ENCODE data around the gene MAPK14. TPM values are rescaled to one million over a fixed set of nuclear protein-coding genes. Genes with fewer than 3 reads are reported as not detected.

The MAPK14 gene
- total and polyA plus RNA-seq, 2 donors from 2014 or later, result 19.9 to 56.6 TPM

DNA sequence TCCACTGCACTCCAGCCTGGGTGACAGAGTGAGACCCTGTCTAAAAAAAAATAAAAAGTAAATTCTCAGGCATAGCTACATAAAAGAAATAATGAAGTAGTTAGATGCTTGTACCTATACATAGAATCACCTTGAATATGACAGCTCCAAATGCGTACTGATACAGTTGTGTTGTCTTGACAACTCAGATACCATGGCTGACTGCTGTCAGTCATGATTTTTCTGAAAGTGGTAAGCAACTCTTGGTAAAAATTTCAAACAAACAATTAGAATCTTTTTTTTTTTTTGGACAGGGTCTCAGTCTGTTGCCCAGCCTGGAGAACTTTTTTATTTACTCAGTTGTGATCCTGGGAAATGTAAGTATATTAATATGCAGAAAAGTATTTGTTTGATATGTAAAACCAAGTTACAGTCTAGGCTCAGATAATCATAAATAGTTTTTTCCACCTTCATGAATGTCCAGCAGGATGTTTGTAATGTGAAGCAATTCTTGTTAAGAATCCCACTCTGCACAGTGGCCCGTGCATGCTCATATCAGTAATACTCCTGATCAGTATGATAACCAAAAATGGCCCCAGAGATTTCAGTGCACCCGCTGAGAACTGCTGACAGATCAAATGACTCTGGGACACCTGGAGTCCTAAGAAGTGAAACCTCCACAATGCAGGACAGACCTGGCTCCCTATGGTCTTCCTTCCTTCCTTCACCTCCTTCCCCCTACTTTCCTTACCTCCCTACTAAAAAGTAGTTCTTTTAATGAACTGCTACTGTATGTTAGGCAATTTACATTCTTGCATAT lies 88.7 kb downstream of the MAPK14 start:
- DNase-seq (no peak), FAIRE-seq (no peak)
- no peak overlapping the region for H3K4me3 ChIP-seq (ENCODE audit: low read length in 3 of 3)
- H3K9me3 ChIP-seq (ENCODE audit: control insufficient read depth in 2 of 3, insufficient read depth in 1 of 3, low read length in 3 of 3), result no peaks in the 10 kb centered on the region
- no peak overlapping the region for H3K9ac ChIP-seq (ENCODE audit: low read length in 3 of 3)
- H3K27me3 ChIP-seq (ENCODE audit: control insufficient read depth, insufficient read depth, low read length), result no peaks in the 10 kb centered on the region
- intact Hi-C loops (cut with DNase I), result no loop called here
- TF ChIP-seq, protein P1, sequence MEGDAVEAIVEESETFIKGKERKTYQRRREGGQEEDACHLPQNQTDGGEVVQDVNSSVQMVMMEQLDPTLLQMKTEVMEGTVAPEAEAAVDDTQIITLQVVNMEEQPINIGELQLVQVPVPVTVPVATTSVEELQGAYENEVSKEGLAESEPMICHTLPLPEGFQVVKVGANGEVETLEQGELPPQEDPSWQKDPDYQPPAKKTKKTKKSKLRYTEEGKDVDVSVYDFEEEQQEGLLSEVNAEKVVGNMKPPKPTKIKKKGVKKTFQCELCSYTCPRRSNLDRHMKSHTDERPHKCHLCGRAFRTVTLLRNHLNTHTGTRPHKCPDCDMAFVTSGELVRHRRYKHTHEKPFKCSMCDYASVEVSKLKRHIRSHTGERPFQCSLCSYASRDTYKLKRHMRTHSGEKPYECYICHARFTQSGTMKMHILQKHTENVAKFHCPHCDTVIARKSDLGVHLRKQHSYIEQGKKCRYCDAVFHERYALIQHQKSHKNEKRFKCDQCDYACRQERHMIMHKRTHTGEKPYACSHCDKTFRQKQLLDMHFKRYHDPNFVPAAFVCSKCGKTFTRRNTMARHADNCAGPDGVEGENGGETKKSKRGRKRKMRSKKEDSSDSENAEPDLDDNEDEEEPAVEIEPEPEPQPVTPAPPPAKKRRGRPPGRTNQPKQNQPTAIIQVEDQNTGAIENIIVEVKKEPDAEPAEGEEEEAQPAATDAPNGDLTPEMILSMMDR (IDR thresholded peaks at IDR 0.05; ENCODE audit: borderline replicate concordance, extremely low read depth, insufficient read depth), result no peak
- no peaks in the 10 kb centered on the region for H3K36me3 ChIP-seq (ENCODE audit: control insufficient read depth in 2 of 3, insufficient read depth in 3 of 3, low read length in 3 of 3)
- H3K27ac ChIP-seq (ENCODE audit: low read depth in 2 of 2, low read length in 2 of 2), result no peak overlapping the region
- H3K4me1 ChIP-seq (ENCODE audit: control insufficient read depth in 2 of 3, insufficient read depth in 2 of 3, low read depth in 1 of 3, low read length in 3 of 3), result peaks cover 0 to 3% (median 3%) of the 10 kb centered on the region in 3 donors

GRCh38 chr6:36116943-36117342 lies 89.3 kb downstream of the MAPK14 start:
- intact Hi-C loops (cut with DNase I), result no loop called here
- DNase-seq, result no peak
- FAIRE-seq, result no peak
- Histone ChIP-seq H3K27ac (ENCODE audit: low read depth in 2 of 2, low read length in 2 of 2) (no peak overlapping the region), H3K36me3 (ENCODE audit: control insufficient read depth in 2 of 3, insufficient read depth in 3 of 3, low read length in 3 of 3) (no peaks in the 10 kb centered on the region), H3K9ac (ENCODE audit: low read length in 3 of 3) (no peak overlapping the region), H3K4me3 (ENCODE audit: low read length in 3 of 3) (no peak overlapping the region), H3K4me1 (ENCODE audit: control insufficient read depth in 2 of 3, insufficient read depth in 2 of 3, low read depth in 1 of 3, low read length in 3 of 3) (peaks cover 0 to 4% (median 3%) of the 10 kb centered on the region in 3 donors), H3K9me3 (ENCODE audit: control insufficient read depth in 2 of 3, insufficient read depth in 1 of 3, low read length in 3 of 3) (no peaks in the 10 kb centered on the region), H3K27me3 (ENCODE audit: control insufficient read depth, insufficient read depth, low read length) (no peaks in the 10 kb centered on the region)
- TF ChIP-seq, protein P1 (IDR thresholded peaks at IDR 0.05; ENCODE audit: borderline replicate concordance, extremely low read depth, insufficient read depth), result no peak

DNA sequence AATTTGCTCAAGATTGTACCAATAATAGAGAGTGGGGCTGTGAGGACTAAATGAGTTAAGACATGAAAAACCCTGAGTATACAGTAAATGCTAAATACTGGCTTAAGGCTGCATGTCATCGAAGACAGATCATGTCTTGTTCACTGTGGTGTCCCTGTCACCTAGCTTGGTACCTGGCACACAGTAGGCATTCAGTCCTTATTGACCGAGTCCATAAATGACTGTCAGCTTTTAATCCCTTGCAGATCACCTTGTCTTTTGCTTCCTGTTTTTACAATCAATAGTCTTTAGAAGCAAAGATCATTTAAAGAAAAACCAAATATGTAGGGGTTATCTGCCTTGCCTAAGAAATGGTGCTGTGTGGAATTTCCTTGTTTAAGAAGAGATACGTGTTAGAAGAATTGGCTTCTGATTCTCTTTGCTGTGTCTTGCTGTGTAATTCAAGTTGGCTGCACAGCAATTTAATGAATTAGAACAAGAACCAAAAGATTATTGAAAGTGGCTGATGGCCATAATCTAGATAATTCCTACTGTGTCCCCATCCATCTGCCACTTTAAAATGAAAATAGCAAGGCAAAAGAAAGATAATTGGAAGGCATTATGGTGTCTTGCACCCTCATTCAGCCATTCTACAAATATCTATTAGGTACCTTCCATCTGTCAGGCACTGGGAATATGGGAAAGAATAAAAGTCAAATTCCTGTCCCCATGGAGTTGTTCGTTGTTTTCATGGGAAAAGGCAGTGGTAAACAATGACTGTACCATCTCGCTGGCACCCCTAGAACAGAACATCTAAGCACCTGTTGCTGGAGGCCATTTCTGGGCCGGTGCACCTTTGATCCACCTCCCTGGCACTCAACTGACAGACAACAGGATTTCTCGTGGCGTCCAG lies 90.3 kb downstream of the MAPK14 start:
- H3K9ac ChIP-seq (ENCODE audit: low read length in 3 of 3), result no peak overlapping the region
- intact Hi-C loops (cut with DNase I), result no loop called here
- FAIRE-seq (no peak), DNase-seq (no peak)
- H3K4me3 ChIP-seq (ENCODE audit: low read length in 3 of 3), result no peak overlapping the region
- H3K36me3 ChIP-seq (ENCODE audit: control insufficient read depth in 2 of 3, insufficient read depth in 3 of 3, low read length in 3 of 3), result no peaks in the 10 kb centered on the region
- no peak overlapping the region for H3K27ac ChIP-seq (ENCODE audit: low read depth in 2 of 2, low read length in 2 of 2)
- TF ChIP-seq, protein P1 (IDR thresholded peaks at IDR 0.05; ENCODE audit: borderline replicate concordance, extremely low read depth, insufficient read depth), result no peak
- H3K9me3 ChIP-seq (ENCODE audit: control insufficient read depth in 2 of 3, insufficient read depth in 1 of 3, low read length in 3 of 3), result no peaks in the 10 kb centered on the region
- H3K27me3 ChIP-seq (ENCODE audit: control insufficient read depth, insufficient read depth, low read length), result no peaks in the 10 kb centered on the region
- H3K4me1 ChIP-seq (ENCODE audit: control insufficient read depth in 2 of 3, insufficient read depth in 2 of 3, low read depth in 1 of 3, low read length in 3 of 3), result peaks cover 0 to 4% (median 3%) of the 10 kb centered on the region in 3 donors
